Activated CD8-positive, alpha-beta T cell treated with anti-CD3 and anti-CD28 coated beads, Interleukin-2, amount 10 ng/mL, durations not matched to agents 7 days and 5 days (primary cell): ENCODE data around the gene CTSD. TPM values are rescaled to one million over a fixed set of nuclear protein-coding genes. Genes with fewer than 3 reads are reported as not detected.
A peak's percentile ranks its signal among the peaks of the same experiment; 100 is the strongest.
"Not testable (repeated sequence)": the region's sequence is repeated elsewhere in the genome, so short reads cannot be mapped to it uniquely, and the experiment has no call there.

ENCODE experiments used
- ATAC-seq: fragments of 150-1000 bp; cut with Tn5 transposase; one replicate; pipeline ENCODE4 v1.10.0; 2021; ENCODE audit warnings: moderate library complexity
- CTCF ChIA-PET: fragments of 350-600 bp; sonication (Branson Sonifier 250); formaldehyde crosslinking; loops from one replicate; lab custom pipeline; 2021; ENCODE audit warnings: antibody characterized with exemption; lab: Charles Lee
- POLR2A ChIA-PET: fragments of 350-600 bp; sonication (Branson Sonifier 250); formaldehyde crosslinking; loops from one replicate; lab custom pipeline; 2021; ENCODE audit warnings: antibody characterized with exemption; lab: Charles Lee
- DNase-seq: peaks from one replicate; pipeline ENCODE4 v3.0.0-alpha.2; 2020
- H3K27ac Mint-ChIP-seq: one replicate; pipeline ENCODE4 v1.8.0; 2021; ENCODE audit warnings: mild to moderate bottlenecking, mixed read lengths
- H3K27me3 Mint-ChIP-seq: one replicate; pipeline ENCODE4 v1.8.0; 2021; ENCODE audit warnings: low read depth, mixed read lengths
- H3K36me3 Mint-ChIP-seq: one replicate; pipeline ENCODE4 v1.8.0; 2021; ENCODE audit warnings: low read depth, mixed read lengths
- H3K4me1 Mint-ChIP-seq: one replicate; pipeline ENCODE4 v1.8.0; 2021; ENCODE audit warnings: low read depth, mixed read lengths
- H3K4me3 Mint-ChIP-seq: one replicate; pipeline ENCODE4 v1.8.0; 2021; ENCODE audit warnings: mild to moderate bottlenecking, mixed read lengths
- H3K9me3 Mint-ChIP-seq: one replicate; pipeline ENCODE4 v1.8.0; 2022; ENCODE audit warnings: mixed read lengths; ENCODE audit not compliant: insufficient read depth
- total RNA-seq, 2 experiments: library from RNA; stranded (reverse); gene quantifications; one replicate each; pipeline ENCODE4 v1.2.3, GENCODE V29; 2021

CTSD gene
- total RNA-seq, 2 experiments from 2014 or later = 153 to 172 TPM

DNA sequence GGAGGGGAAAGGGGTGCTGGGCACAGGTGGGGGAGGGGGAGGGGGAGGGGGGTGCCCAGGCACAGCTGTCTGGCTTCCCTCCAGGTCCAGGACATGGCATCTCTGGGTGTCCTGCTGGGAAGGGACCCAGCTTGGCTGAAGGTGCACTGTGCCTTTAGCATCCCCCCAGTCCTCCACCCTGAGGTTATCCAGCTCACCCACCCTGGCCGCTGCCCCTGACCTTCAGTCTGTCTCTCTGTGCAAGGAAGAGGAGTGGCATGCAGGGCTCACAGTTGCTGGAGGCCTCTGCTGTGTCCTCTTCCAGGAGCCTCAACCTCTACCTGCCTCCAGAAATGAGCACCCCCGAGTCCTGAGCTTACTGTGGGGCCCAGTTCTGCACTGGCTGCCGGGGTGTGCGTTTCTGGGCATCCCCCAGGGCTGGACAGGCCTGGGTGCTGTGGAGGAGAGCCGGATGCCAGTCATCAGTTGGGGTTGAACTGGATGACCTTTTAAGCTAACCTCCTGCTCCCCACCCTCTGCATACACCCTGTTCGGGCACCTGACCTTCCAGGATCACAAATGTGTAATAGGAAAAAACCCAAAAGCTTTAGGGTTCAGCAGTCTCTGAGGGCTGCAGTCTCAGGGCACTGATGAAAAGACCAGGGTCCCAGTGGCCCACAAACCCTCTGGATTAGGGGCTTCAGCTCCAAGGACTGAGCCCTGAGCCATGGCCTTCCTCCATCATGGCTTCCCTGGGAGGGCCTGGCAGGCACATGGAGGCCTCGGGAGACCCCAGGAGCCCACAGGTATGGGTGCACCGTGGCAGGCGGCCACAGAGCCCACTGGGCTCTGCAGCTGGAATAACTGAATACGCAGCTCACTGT, 9.6 kb upstream of the CTSD start:
- H3K27ac Mint-ChIP-seq = peak overlapping the region; percentile 64
- no peak for ATAC-seq
- no peak for DNase-seq
- H3K4me1 Mint-ChIP-seq = peaks cover 37% of the 10 kb centered on the region
- H3K27me3 Mint-ChIP-seq = peaks cover 18% of the 10 kb centered on the region
- CTCF ChIA-PET = interaction anchor here (1.2 to 2.9 kb wide), 4 partner anchors 9 to 80 kb away, joined by 3 to 20 read pairs (median 6); partner anchors contain the start of gene CTSD
- POLR2A ChIA-PET = interaction anchor here (1.5 to 1.7 kb wide), 2 partner anchors 9 to 15 kb away, joined by 4 to 6 read pairs; partner anchors contain the start of gene CTSD
- H3K36me3 Mint-ChIP-seq = no peaks in the 10 kb centered on the region
- H3K9me3 Mint-ChIP-seq = no peaks in the 10 kb centered on the region
- no peak overlapping the region for H3K4me3 Mint-ChIP-seq

DNA sequence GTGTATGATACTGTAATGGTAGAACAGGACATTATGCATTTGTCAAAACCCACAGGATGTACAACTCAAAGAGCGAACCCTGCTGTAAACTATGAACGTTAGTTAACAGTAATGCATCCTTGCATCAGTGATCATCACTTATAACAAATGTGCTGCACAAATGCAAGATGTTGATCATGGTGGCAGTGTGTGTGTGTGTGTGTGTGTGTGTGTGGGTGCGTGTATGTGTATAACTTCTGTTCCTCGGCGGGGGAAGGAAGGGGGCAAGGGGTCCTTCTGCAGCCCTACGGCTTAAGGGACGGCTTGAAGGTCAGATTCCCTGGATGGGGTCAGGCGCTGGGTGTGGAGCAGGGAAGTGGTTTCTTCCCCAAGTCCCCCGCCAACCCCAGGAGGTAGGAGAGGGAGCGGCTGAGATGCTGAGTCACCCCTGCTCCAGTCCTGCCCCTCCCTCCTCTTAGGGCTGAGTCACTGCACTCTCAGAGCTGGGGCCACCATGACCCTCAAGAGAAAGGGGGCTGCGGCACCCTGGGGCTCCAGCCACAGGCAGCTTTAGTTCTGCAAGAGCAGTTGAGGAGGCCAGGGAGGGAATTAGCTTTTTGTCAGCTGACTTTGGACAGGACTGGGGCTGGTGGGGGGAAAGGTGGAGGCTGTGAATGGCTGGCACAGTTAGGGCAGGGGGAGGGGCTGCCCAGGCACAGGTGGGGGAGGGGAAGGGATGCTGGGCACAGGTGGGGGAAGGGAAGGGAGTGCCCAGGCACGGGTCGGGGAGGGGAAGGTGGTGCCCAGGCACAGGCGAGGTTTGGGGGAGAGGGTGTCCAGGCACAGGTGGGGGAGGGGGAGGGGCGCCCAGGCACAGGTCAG, 8.8 kb upstream of the CTSD start:
- CTCF ChIA-PET = interaction anchor here (1.2 to 2.9 kb wide), 4 partner anchors 8 to 79 kb away, joined by 3 to 20 read pairs (median 6); partner anchors contain the start of gene CTSD
- H3K4me1 Mint-ChIP-seq = peaks cover 37% of the 10 kb centered on the region
- peak overlapping the region; percentile 35 for H3K4me3 Mint-ChIP-seq

DNA sequence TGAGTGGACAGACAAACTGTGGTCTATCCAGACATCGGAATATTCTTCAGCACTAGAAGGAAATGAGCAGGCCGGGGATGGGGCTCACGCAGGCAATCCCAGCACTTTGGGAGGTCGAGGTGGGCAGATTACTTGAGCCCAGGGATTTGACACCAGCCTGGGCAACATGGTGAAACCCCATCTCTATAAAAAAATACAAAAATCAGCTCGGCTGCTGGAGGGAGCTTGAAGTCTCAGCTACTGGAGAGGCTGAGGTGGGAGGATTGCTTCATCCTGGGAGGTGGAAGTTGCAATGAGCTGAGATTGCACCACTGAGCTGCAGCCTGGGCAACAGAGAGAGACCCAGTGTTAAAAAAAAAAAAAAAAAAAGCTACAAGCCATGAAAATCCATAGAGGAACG, 8.0 kb upstream of the CTSD start:
- no peaks in the 10 kb centered on the region for H3K36me3 Mint-ChIP-seq
- peak overlapping the region; percentile 83 for H3K27ac Mint-ChIP-seq
- peaks cover 37% of the 10 kb centered on the region for H3K4me1 Mint-ChIP-seq
- no peak for DNase-seq
- ChIA-PET CTCF (interaction anchor here (2.5 to 2.9 kb wide), 2 partner anchors 62 to 78 kb away, joined by 7 to 20 read pairs; no protein-coding TSS in a partner anchor), POLR2A (no interaction called here)
- no peaks in the 10 kb centered on the region for H3K9me3 Mint-ChIP-seq
- H3K4me3 Mint-ChIP-seq = no peak overlapping the region
- no peak for ATAC-seq
- H3K27me3 Mint-ChIP-seq = peaks cover 15% of the 10 kb centered on the region

More for the DNA sequence above, 8.8 kb upstream of the CTSD start:
- Mint-ChIP-seq H3K27me3 (peaks cover 16% of the 10 kb centered on the region), H3K27ac (peak overlapping the region; percentile 83), H3K9me3 (no peaks in the 10 kb centered on the region), H3K36me3 (no peaks in the 10 kb centered on the region)
- POLR2A ChIA-PET = interaction anchor here (1.5 to 1.7 kb wide), 2 partner anchors 8 to 14 kb away, joined by 4 to 6 read pairs; partner anchors contain the start of gene CTSD
- peak; percentile 84 for ATAC-seq
- peak; percentile 63 for DNase-seq

DNA sequence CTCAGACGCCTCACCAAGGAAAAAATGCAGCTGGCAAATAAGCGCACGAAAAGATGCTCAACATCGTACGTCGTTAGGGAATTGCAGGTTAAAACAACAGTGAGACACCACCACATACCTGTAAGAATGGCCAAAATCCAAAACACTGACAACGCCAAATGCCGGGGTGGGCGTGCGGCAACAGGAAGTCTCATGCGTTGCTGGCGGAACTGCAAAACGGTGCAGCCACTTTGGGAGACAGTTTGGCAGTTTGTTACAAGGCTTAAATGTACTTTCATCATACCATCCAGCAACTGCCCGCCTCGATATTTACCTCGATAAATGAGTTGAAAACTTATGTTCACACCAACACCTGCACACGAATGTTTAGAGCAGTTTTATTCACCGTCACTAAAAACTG, 7.5 kb upstream of the CTSD start:
- DNase-seq (no peak), ATAC-seq (no peak)
- Mint-ChIP-seq H3K27ac (no peak overlapping the region), H3K36me3 (no peaks in the 10 kb centered on the region), H3K4me3 (no peak overlapping the region), H3K27me3 (peaks cover 14% of the 10 kb centered on the region), H3K4me1 (peaks cover 37% of the 10 kb centered on the region), H3K9me3 (no peaks in the 10 kb centered on the region)
- ChIA-PET POLR2A (interaction anchor here (1.8 kb wide), 1 partner anchor 13 kb away, joined by 8 read pairs; no protein-coding TSS in a partner anchor), CTCF (interaction anchor here (2.5 to 2.9 kb wide), 2 partner anchors 62 to 77 kb away, joined by 7 to 20 read pairs; no protein-coding TSS in a partner anchor)

DNA sequence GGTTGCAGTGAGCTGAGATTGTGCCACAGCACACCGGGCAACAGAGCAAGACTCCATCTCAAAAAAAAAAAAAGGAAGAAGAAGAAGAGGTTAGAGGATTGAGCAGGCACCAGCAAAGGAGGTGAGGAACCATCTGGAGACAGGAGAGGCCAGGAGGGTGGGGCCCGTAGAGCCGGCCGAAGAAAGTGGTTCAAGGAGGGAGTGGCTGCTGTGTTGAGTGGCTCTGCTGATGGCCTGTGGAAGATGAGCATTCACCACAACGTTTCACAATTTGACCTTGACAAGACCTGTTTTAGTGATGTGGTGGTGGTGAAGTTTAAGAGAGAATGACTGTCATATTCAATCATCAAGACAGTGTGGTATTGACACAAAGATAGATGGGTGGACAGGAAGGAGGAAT, 6.8 kb upstream of the CTSD start:
- ATAC-seq (no peak), DNase-seq (no peak)
- ChIA-PET CTCF (no interaction called here), POLR2A (interaction anchor here (1.8 kb wide), 1 partner anchor 12 kb away, joined by 8 read pairs; no protein-coding TSS in a partner anchor)
- Mint-ChIP-seq H3K4me3 (no peak overlapping the region), H3K27me3 (peaks cover 14% of the 10 kb centered on the region), H3K4me1 (peaks cover 37% of the 10 kb centered on the region), H3K36me3 (no peaks in the 10 kb centered on the region), H3K27ac (no peak overlapping the region), H3K9me3 (no peaks in the 10 kb centered on the region)

DNA sequence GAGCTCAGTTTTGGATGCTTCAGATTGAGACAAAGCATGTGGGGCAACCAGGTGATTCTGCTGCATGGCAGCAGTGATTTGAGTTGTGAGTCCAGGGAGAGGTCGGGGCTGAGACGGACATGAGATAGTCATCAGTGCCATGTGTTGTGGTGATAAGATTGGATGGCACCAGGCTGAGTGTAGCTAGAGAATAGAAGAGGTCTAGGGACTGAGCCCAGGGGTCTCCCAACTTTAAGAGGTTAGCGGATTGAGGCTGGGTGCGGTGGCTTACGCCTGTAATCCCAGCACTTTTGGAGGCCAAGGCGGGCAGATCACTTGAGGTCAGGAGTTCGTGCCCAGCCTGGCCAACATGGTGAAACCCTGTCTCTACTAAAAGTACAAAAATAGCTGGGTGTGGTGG, 6.3 kb upstream of the CTSD start:
- ATAC-seq = no peak
- ChIA-PET CTCF (interaction anchor here (1.9 kb wide), 1 partner anchor 62 kb away, joined by 5 read pairs; no protein-coding TSS in a partner anchor), POLR2A (interaction anchor here (1.8 kb wide), 1 partner anchor 12 kb away, joined by 8 read pairs; no protein-coding TSS in a partner anchor)
- H3K4me1 Mint-ChIP-seq = peaks cover 37% of the 10 kb centered on the region
- no peak overlapping the region for H3K27ac Mint-ChIP-seq
- no peak for DNase-seq
- no peak overlapping the region for H3K4me3 Mint-ChIP-seq
- peaks cover 14% of the 10 kb centered on the region for H3K27me3 Mint-ChIP-seq
- H3K36me3 Mint-ChIP-seq = no peaks in the 10 kb centered on the region
- no peaks in the 10 kb centered on the region for H3K9me3 Mint-ChIP-seq

DNA sequence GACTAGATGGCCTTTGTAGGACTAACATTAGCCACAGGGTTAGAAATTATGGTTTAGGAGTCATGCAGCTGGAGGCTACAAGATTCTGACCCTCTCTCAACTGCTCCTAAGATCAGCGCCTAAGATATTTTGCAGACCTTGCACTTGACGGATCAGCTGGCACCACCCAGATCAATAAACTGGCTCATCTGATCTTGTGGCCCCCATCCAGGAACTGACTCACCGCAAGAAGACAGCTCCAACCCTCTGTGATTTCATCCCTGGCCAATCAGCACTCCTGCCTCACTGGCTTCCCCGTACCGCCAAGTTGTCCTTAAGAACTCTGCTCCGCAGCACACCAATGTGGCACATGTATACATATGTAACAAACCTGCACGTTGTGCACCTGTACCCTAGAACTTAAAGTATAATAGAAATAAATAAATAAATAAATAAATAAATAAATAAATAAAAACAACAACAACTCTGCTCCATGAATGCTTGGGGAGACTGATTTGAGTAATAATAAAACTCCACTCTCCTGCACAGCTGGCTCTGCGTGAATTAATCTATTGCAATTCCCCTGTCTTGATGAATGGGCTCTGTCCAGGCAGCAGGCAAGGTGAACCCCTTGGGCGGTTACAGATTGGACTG, 5.7 kb upstream of the CTSD start:
- not testable (repeated sequence) for H3K27ac Mint-ChIP-seq, H3K9me3 Mint-ChIP-seq, DNase-seq, H3K4me3 Mint-ChIP-seq, H3K36me3 Mint-ChIP-seq, ATAC-seq
- ChIA-PET CTCF (interaction anchor here (1.9 kb wide), 1 partner anchor 63 kb away, joined by 5 read pairs; no protein-coding TSS in a partner anchor), POLR2A (interaction anchor here (1.8 kb wide), 1 partner anchor 11 kb away, joined by 8 read pairs; no protein-coding TSS in a partner anchor)
- Mint-ChIP-seq H3K27me3 (peaks cover 10% of the 10 kb centered on the region), H3K4me1 (peaks cover 39% of the 10 kb centered on the region)

DNA sequence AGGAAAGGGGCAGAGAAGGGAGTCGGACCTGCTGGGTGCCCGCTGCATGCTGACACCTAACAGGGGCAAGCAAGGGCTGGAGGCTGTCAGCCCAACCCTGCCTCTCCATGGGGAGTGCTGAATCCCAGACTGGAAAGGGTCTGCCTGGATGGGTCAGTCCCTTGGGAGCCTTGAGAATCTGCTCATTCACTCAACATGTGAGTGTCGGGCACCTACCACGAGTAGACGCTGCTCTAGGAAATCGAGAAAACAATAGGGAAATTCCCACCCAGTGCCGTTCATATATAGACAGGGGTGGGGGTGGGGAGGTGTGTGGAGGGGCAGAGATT, 4.4 kb upstream of the CTSD start:
- Mint-ChIP-seq H3K27me3 (peaks cover 10% of the 10 kb centered on the region), H3K4me1 (peaks cover 37% of the 10 kb centered on the region), H3K9me3 (no peaks in the 10 kb centered on the region), H3K27ac (no peak overlapping the region), H3K36me3 (no peaks in the 10 kb centered on the region), H3K4me3 (no peak overlapping the region)
- CTCF ChIA-PET = interaction anchor here (1.9 kb wide), 1 partner anchor 64 kb away, joined by 5 read pairs; no protein-coding TSS in a partner anchor
- POLR2A ChIA-PET = no interaction called here
- DNase-seq = no peak
- no peak for ATAC-seq

DNA sequence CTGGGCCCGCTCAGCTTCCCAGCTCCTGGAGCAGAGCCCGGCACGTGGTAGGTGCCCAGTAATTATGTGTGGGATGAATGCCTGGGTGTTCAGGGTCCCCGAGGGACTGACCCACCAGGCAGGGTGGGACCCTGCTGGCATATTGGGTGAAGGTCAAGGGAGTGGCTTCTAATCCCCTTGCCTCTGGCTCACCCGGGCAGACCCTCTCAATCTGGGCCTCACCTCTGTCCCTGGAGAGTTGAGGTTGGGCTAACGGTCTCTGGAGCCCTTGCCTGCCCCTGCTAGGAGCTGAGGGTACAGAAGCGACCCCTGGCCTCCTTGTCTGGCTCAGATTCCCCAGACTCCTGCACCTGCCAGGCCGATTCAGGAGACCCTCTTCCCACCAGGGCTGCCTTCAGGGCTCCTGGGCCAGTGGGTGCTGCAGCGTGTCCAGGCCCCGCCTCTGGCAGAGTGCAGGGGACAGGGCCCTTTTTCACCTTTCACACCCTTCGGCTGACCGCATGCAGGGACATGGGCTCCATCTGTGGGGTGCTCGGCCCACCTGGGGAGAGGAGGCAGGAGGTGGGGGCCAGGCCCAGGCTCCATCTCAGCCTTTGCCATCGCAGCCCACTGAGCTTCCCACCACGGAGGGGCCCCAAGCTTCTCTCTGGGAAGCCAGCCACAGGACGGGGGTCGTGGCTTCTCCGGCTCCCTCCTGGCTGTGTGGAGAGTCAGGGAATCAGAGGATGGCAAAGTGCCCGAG, 3.8 kb upstream of the CTSD start:
- peaks cover 10% of the 10 kb centered on the region for H3K27me3 Mint-ChIP-seq
- H3K4me1 Mint-ChIP-seq = peaks cover 38% of the 10 kb centered on the region
- DNase-seq = no peak
- H3K4me3 Mint-ChIP-seq = no peak overlapping the region
- ChIA-PET POLR2A (no interaction called here), CTCF (interaction anchor here (1.1 to 2.2 kb wide), 2 partner anchors 70 to 73 kb away, joined by 3 to 14 read pairs; no protein-coding TSS in a partner anchor)
- no peaks in the 10 kb centered on the region for H3K9me3 Mint-ChIP-seq
- ATAC-seq = no peak
- no peak overlapping the region for H3K27ac Mint-ChIP-seq
- no peaks in the 10 kb centered on the region for H3K36me3 Mint-ChIP-seq

DNA sequence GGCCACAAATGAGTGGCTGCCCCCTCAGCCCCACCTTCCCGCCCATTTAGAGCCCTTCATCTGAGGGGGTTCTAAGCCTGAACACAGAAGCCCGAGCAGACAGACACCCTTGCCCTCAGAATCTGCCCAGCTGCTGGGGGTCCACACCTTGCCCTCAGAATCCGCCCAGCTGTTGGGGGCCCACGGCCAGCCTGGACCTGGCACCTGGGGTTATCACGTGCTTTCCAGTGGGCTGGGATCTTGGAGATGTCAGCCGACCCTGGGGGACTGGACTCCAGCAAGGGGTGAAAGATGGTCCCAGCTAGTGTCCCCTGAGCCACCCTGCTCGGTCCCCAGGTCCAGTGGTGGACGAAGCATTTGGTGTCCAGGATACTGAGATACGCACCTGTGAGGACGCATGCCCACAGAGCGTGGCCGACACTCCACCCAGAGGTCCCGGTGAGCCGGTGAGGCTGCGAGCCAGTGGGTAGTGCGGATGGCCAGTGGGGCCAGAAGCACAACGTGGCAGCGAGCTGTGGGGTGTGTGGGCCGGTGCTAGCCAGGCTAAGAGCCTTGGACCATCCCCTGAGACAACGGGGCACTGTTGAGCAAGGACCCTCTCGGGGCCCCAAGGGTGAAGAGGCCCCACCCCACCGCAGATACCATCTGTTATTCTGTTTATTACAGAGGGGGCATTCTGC, 3.1 kb upstream of the CTSD start:
- CTCF ChIA-PET = interaction anchor here (1.1 to 2.2 kb wide), 2 partner anchors 69 to 73 kb away, joined by 3 to 14 read pairs; no protein-coding TSS in a partner anchor
- no peak for DNase-seq
- H3K4me1 Mint-ChIP-seq = peaks cover 38% of the 10 kb centered on the region
- no peak overlapping the region for H3K4me3 Mint-ChIP-seq
- peaks cover 6% of the 10 kb centered on the region for H3K27me3 Mint-ChIP-seq
- H3K9me3 Mint-ChIP-seq = no peaks in the 10 kb centered on the region
- ATAC-seq = no peak
- POLR2A ChIA-PET = interaction anchor here (0.9 kb wide), 1 partner anchor 9 kb away, joined by 3 read pairs; no protein-coding TSS in a partner anchor
- H3K36me3 Mint-ChIP-seq = peaks cover 7% of the 10 kb centered on the region
- no peak overlapping the region for H3K27ac Mint-ChIP-seq
